ENCODE measurements around the gene GNMT.

DNA sequence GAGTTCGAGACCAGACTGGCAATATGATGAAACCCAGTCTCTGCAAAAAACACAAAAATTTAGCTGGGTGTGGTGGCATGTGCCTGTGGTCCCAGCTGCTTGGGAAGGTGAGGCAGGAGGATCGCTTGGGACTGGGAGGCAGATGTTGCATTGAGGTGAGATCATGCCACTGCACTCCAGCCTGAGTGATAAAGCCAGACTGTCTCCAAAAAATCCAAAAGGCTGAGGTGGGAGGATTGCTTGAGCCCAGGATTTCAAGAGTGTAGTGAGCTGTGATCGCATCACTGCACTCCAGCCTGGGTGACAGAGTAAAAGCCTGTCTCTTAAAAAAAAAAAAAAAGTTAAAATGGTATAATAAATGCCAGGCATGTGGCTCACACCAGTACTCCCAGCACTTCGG lies 46.0 kb upstream of the GNMT start:
- TF ChIP-seq, protein P1, sequence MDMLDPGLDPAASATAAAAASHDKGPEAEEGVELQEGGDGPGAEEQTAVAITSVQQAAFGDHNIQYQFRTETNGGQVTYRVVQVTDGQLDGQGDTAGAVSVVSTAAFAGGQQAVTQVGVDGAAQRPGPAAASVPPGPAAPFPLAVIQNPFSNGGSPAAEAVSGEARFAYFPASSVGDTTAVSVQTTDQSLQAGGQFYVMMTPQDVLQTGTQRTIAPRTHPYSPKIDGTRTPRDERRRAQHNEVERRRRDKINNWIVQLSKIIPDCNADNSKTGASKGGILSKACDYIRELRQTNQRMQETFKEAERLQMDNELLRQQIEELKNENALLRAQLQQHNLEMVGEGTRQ (IDR thresholded peaks at IDR 0.05; ENCODE audit: borderline replicate concordance, low read depth, low read length): no peak
- no peak for TF ChIP-seq USF1 (IDR thresholded peaks at IDR 0.05; ENCODE audit: borderline replicate concordance, low read depth)
- TF ChIP-seq RAD21 (IDR thresholded peaks at IDR 0.05; ENCODE audit: low read length): no peak
- no peak for TF ChIP-seq CTCF (IDR thresholded peaks at IDR 0.05)
- TF ChIP-seq, protein P2, sequence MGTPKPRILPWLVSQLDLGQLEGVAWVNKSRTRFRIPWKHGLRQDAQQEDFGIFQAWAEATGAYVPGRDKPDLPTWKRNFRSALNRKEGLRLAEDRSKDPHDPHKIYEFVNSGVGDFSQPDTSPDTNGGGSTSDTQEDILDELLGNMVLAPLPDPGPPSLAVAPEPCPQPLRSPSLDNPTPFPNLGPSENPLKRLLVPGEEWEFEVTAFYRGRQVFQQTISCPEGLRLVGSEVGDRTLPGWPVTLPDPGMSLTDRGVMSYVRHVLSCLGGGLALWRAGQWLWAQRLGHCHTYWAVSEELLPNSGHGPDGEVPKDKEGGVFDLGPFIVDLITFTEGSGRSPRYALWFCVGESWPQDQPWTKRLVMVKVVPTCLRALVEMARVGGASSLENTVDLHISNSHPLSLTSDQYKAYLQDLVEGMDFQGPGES (IDR thresholded peaks at IDR 0.05; ENCODE audit: low read depth, low read length): no peak
- TF ChIP-seq YY1 (IDR thresholded peaks at IDR 0.05; ENCODE audit: low read depth): no peak
- TF ChIP-seq, protein P3, sequence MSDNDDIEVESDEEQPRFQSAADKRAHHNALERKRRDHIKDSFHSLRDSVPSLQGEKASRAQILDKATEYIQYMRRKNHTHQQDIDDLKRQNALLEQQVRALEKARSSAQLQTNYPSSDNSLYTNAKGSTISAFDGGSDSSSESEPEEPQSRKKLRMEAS (IDR thresholded peaks at IDR 0.05; ENCODE audit: low read depth): no peak
- no peak for TF ChIP-seq POLR2AphosphoS5 (IDR thresholded peaks at IDR 0.05; ENCODE audit: low read depth, low read length)
- TF ChIP-seq EZH2phosphoT487 (IDR thresholded peaks at IDR 0.05; ENCODE audit: borderline replicate concordance, low read depth): no peak
- no peak for TF ChIP-seq CHD2 (IDR thresholded peaks at IDR 0.05; ENCODE audit: low read length, partially characterized antibody)
- TF ChIP-seq, protein P4, sequence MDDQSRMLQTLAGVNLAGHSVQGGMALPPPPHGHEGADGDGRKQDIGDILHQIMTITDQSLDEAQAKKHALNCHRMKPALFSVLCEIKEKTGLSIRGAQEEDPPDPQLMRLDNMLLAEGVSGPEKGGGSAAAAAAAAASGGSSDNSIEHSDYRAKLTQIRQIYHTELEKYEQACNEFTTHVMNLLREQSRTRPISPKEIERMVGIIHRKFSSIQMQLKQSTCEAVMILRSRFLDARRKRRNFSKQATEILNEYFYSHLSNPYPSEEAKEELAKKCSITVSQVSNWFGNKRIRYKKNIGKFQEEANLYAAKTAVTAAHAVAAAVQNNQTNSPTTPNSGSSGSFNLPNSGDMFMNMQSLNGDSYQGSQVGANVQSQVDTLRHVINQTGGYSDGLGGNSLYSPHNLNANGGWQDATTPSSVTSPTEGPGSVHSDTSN (IDR thresholded peaks at IDR 0.05): no peak
- TF ChIP-seq TAF1 (IDR thresholded peaks at IDR 0.05; ENCODE audit: borderline replicate concordance, low read depth, low read length): no peak

Data from SK-N-SH (cell line).